HUES48 (cell line): ENCODE data around the gene CLBA1.
"Not testable (repeated sequence)": the region's sequence is repeated elsewhere in the genome, so short reads cannot be mapped to it uniquely, and the experiment has no call there.

ENCODE experiments used
- H3K27ac ChIP-seq: one replicate; pipeline ENCODE4 v1.7.0; 2013; ENCODE audit warnings: low read depth, low read length, inconsistent platforms
- H3K27me3 ChIP-seq: 2 replicates; pipeline ENCODE4 v1.6.1; 2013; ENCODE audit warnings: mild to moderate bottlenecking, low read length; ENCODE audit not compliant: control insufficient read depth, insufficient read depth
- H3K36me3 ChIP-seq: 2 replicates; pipeline ENCODE4 v1.6.1; 2013; ENCODE audit warnings: low read length; ENCODE audit not compliant: control insufficient read depth, insufficient read depth
- H3K4me1 ChIP-seq: 2 replicates; pipeline ENCODE4 v1.6.1; 2013; ENCODE audit warnings: mild to moderate bottlenecking, low read length; ENCODE audit not compliant: control insufficient read depth, insufficient read depth
- H3K4me3 ChIP-seq: 2 replicates; pipeline ENCODE4 v1.5.1; 2013; ENCODE audit warnings: mild to moderate bottlenecking, low read depth, low read length
- H3K9ac ChIP-seq: 2 replicates; pipeline ENCODE4 v1.6.1; 2013; ENCODE audit warnings: mild to moderate bottlenecking, low read depth, low read length, moderate library complexity
- H3K9me3 ChIP-seq: 2 replicates; pipeline ENCODE4 v1.6.1; 2013; ENCODE audit warnings: low read length; ENCODE audit not compliant: control insufficient read depth, insufficient read depth

CLBA1 gene

GRCh38 chr14:105032451-105032901 lies 46.9 kb downstream of the CLBA1 start:
- H3K4me1 ChIP-seq, H3K9ac ChIP-seq, H3K9me3 ChIP-seq, H3K27ac ChIP-seq, H3K36me3 ChIP-seq: not testable (repeated sequence)
- Histone ChIP-seq H3K4me3 (peak overlapping the region; percentile 65; the same call in 1 of the 2 replicates), H3K27me3 (peaks cover 37% of the 10 kb centered on the region)

GRCh38 chr14:105033412-105033900 lies 47.9 kb downstream of the CLBA1 start:
- Histone ChIP-seq H3K27me3 (peaks cover 34% of the 10 kb centered on the region), H3K4me3 (peak overlapping the region; percentile 65), H3K9ac (peak overlapping the region; percentile 14; the same call in 1 of the 2 replicates)
- not testable (repeated sequence) for H3K36me3 ChIP-seq, H3K9me3 ChIP-seq, H3K4me1 ChIP-seq, H3K27ac ChIP-seq

DNA sequence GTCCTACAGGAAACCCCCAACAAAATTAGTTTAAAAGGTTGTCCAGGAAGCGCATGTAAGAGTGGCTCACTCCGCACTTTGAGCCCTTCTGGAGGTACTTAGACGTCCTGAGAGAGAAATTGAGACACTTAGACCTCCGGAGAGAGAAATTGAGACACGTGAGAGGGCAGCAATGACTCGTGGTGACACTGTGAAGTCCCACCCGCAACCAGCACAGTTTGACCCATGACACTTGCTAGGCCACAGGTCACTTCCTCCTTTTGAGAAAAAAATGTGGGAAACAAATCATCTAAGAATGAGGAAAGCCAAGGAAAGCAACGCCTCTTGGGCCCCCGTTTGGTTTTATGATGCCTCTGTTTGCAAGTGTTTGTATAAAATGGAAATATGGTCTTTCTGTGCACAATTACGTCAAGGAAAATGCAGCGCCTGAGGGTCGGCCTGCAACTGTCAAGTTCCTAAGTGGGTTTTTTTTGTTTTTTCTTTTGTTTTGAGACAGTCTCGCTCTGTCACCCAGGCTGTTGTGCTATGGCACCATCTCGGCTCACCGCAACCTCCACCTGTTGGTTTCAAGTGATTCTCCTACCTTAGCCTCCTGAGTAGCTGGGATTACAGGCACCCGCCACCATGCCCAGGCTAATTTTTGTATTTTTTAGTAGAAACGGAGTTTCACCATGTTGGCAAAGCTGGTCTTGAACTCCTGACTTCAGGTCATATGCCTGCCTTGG lies 48.9 kb downstream of the CLBA1 start:
- no peak overlapping the region for H3K9ac ChIP-seq
- H3K4me1 ChIP-seq, result peaks cover 13% of the 10 kb centered on the region
- H3K9me3 ChIP-seq, result no peaks in the 10 kb centered on the region
- H3K27ac ChIP-seq, result no peak overlapping the region
- H3K36me3 ChIP-seq, result no peaks in the 10 kb centered on the region
- H3K4me3 ChIP-seq, result peak overlapping the region; percentile 65; the same call in 1 of the 2 replicates
- H3K27me3 ChIP-seq, result peaks cover 34% of the 10 kb centered on the region

DNA sequence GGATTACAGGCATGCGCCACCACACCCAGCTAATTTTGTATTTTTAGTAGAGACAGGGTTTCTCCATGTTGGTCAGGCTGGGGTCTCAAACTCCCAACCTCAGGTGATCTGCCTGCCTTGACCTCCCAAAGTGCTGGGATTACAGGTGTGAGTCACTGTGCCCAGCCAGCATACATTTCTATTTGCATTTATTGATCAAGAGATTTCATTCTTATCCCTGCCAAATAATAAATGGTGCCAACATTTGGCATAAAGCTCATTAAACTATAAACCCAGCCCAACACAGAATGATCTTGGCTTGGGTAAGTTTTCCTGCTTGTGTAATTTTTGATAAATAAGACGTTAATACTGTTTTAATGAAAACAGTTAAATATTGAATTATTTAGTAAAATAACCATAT lies 50.0 kb downstream of the CLBA1 start:
- H3K27me3 ChIP-seq, result peaks cover 34% of the 10 kb centered on the region
- H3K4me3 ChIP-seq, H3K27ac ChIP-seq, H3K9ac ChIP-seq, H3K9me3 ChIP-seq, H3K36me3 ChIP-seq: not testable (repeated sequence)
- peaks cover 13% of the 10 kb centered on the region for H3K4me1 ChIP-seq

- Histone ChIP-seq H3K9me3 (no peaks in the 10 kb centered on the region), H3K9ac (no peak overlapping the region), H3K27me3 (peaks cover 6% of the 10 kb centered on the region), H3K36me3 (no peaks in the 10 kb centered on the region), H3K27ac (no peak overlapping the region), H3K4me3 (no peak overlapping the region), H3K4me1 (peaks cover 3% of the 10 kb centered on the region; the same call in 1 of the 2 replicates)
These were observed 54.0 kb downstream of the CLBA1 start for GRCh38 chr14:105039458-105040205.

DNA sequence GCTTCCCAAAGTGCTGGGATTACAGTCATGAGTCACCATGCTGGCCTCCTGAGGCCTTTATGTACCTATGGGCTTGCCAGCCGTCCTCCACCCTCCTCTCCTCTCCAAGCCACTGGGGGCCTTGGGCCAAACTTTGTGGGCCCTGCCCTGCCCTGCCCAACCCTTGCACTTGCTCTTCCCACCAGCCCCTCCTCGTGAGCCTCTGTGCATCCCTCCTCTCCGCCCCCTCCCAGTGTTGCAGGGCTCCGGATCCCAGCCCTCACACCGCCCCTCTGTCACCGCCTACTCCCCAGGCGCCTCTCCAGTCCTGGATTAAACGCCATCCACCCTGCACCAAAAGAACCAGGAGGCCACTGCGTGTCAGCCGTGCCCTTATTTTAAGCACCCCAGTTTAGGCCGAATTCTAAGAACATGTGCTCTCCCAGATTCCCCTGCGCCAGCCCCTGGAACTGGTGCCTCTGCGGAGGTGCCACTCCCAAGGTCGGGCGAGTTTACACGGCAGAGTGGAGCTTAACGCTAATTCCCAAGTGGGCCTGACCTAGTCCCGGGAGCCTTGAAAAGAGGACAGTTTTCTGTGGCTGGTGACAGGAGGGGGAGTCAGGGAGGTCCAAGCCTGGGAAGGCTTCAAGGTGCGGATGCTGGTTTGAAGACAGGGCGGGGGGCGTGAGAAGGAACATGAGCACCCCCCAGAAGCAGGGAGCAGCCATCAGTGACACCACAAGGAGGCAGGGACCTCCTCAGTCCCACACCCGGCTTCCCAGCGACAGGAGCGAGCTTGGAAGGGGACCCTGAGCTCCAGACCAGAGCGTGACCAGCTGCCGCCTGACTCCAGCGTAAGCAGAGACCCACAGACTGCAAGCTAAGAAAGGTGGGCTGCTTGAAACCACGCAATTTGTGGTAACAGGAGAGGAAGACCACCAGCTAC lies 56.5 kb downstream of the CLBA1 start:
- no peaks in the 10 kb centered on the region for H3K9me3 ChIP-seq
- no peak overlapping the region for H3K27ac ChIP-seq
- no peak overlapping the region for H3K4me3 ChIP-seq

DNA sequence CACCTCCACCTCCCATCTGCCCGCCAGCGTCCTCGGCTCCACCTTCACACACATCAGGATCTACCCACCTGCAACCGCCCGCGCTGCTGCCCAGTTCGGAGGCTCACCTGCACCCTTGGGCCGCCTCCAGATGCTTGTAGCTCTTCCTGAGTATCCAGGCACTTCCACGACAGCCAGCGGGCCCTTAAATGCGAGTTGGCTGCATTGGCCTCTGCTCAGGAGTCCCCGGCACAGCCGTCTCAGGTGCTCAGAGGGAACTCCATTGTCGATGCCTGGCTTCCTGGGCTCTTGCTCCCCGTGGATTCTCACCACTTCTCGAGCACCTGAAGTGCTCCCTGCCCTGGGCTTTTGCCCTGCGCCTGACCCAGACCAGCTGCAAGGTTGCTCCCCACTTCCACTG lies 57.2 kb downstream of the CLBA1 start:
- H3K27me3 ChIP-seq, result peaks cover 7% of the 10 kb centered on the region; the same call in 1 of the 2 replicates
- H3K4me3 ChIP-seq, result no peak overlapping the region
- no peaks in the 10 kb centered on the region for H3K9me3 ChIP-seq
- no peak overlapping the region for H3K9ac ChIP-seq
- H3K4me1 ChIP-seq, result peaks cover 3% of the 10 kb centered on the region; the same call in 1 of the 2 replicates
- no peaks in the 10 kb centered on the region for H3K36me3 ChIP-seq
- H3K27ac ChIP-seq, result no peak overlapping the region

More for the DNA sequence above, 56.5 kb downstream of the CLBA1 start:
- Histone ChIP-seq H3K36me3 (no peaks in the 10 kb centered on the region), H3K27me3 (peaks cover 7% of the 10 kb centered on the region; the same call in 1 of the 2 replicates), H3K9ac (no peak overlapping the region), H3K4me1 (peaks cover 3% of the 10 kb centered on the region; the same call in 1 of the 2 replicates)

DNA sequence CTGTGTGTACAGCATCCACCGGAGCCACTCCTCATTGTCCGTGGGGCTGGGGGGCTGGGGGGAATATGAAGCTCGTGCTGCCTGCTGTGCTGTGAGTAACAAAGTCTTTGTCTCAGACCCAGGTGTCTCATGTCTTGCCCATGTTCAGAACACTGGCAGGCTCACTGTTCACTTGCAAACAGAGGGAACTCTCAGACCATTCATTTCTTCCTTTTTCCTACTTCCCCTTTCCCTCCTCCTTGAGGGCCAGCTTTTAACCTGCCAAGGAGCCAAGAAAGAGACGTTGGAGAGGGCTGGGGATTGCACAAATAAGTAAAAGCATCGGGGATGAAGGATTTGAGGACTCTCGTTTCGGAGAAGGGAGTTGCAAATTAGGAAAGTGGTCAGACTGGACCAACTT lies 58.1 kb downstream of the CLBA1 start:
- Histone ChIP-seq H3K4me1 (peaks cover 3% of the 10 kb centered on the region; the same call in 1 of the 2 replicates), H3K9ac (no peak overlapping the region), H3K36me3 (no peaks in the 10 kb centered on the region), H3K27me3 (peaks cover 7% of the 10 kb centered on the region; the same call in 1 of the 2 replicates), H3K4me3 (no peak overlapping the region), H3K9me3 (no peaks in the 10 kb centered on the region), H3K27ac (no peak overlapping the region)
